SU-DHL-6 (cell line): ENCODE measurements around the gene CDH7.

Experiments used
- EZH2phosphoT487 ChIP-seq: fragments of 200-600 bp; sonication (generic), shearing (Covaris generic); conservative IDR thresholded peaks from 2 replicates; pipeline ENCODE4 v1.6.1; 2018; ENCODE audit warnings: mild to moderate bottlenecking, antibody characterized with exemption, low read length, moderate library complexity, mixed read lengths
- TF ChIP-seq, protein P1 (sequence below): fragments of 200-600 bp; sonication (generic); IDR thresholded peaks from one replicate; pipeline ENCODE4 v1.5.1; 2017; ENCODE audit warnings: antibody characterized with exemption, mild to moderate bottlenecking, low read length, moderate library complexity; ENCODE audit not compliant: insufficient read depth, poor library complexity, severe bottlenecking

DNA sequence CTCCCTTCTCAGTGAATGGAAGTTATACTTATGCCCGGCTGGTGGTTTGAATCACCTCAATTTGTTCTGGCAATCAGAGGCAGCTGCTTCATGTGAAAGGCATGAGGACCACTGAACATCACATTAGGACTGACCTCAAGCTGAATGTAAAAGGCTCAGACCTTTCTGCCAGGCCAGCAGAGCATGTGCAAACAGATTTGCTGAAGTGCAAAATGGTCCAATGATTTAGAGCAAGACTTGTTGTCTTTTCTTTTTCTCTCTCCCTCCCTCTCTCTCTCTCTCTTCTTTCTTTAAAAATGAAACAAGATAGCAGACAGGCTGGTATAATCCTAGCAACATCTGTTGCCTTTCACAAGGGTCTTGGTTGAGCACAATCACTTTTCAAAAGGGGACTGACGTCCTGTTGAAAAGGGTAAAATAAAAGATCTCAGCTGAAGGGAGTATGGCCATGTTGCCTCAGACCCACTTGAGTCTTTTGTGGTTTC lies 13.3 kb upstream of the CDH7 start:
- TF ChIP-seq, protein P1, sequence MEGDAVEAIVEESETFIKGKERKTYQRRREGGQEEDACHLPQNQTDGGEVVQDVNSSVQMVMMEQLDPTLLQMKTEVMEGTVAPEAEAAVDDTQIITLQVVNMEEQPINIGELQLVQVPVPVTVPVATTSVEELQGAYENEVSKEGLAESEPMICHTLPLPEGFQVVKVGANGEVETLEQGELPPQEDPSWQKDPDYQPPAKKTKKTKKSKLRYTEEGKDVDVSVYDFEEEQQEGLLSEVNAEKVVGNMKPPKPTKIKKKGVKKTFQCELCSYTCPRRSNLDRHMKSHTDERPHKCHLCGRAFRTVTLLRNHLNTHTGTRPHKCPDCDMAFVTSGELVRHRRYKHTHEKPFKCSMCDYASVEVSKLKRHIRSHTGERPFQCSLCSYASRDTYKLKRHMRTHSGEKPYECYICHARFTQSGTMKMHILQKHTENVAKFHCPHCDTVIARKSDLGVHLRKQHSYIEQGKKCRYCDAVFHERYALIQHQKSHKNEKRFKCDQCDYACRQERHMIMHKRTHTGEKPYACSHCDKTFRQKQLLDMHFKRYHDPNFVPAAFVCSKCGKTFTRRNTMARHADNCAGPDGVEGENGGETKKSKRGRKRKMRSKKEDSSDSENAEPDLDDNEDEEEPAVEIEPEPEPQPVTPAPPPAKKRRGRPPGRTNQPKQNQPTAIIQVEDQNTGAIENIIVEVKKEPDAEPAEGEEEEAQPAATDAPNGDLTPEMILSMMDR: no peak
- TF ChIP-seq EZH2phosphoT487: no peak
